ENCODE results near the gene VSTM2L.
A peak's percentile ranks its signal among the peaks of the same experiment; 100 is the strongest.

Gene VSTM2L

DNA sequence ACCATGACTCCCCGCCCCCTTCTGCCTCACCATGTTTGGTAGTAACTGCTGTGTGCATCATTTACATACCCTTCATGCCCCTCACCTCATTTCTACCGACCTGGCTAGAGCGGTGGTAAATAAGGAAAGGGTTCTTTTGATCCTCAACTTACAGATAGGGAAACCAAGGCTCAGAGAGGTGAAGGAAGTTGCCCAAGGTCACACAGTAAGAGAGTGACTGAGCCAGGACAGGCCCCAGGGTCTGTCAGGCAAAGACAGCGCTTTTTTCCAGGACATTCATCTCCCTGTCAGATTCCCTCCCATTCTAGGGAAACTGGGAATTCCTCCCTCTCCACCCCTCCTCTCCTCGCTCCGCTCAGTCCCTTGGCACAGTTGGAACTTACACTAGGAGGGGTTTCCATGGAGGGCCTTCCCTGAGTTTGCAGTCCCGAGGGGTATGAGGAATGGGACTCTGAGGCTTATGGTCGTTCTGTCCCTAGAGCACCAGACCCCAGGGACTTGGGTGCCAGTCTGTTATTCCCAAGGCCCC, 2.0 kb downstream of the VSTM2L start:
- Histone ChIP-seq H3K14ac (ENCODE audit: low read length) (no peak overlapping the region), H3K27me3 (ENCODE audit: insufficient read depth, low read length) (peaks cover 7% of the 10 kb centered on the region), H3K4ac (ENCODE audit: low read depth, low read length) (no peak overlapping the region), H4K91ac (ENCODE audit: low read depth, low read length) (no peak overlapping the region), H3K79me1 (ENCODE audit: low read length) (no peaks in the 10 kb centered on the region), H2AFZ (ENCODE audit: insufficient read depth, low read length, poor library complexity) (no peak overlapping the region), H3K36me3 (ENCODE audit: control insufficient read depth in 1 of 2, insufficient read depth in 2 of 2, low read length in 2 of 2) (no peaks in the 10 kb centered on the region), H2AK5ac (ENCODE audit: low read length) (no peak overlapping the region), H4K12ac (ENCODE audit: low read depth, low read length) (no peak overlapping the region), H3K27ac (ENCODE audit: low read depth, low read length) (no peak overlapping the region), H4K8ac (ENCODE audit: low read depth, low read length) (no peak overlapping the region), H3K9ac (ENCODE audit: low read length) (no peak overlapping the region), H3K9me3 (ENCODE audit: insufficient read depth, low read depth, low read length) (no peaks in the 10 kb centered on the region), H3K79me2 (ENCODE audit: control insufficient read depth, insufficient read depth, low read length, poor library complexity) (no peaks in the 10 kb centered on the region), H3K4me2 (ENCODE audit: low read length) (no peak overlapping the region), H3K4me3 (ENCODE audit: low read depth, low read length) (no peak overlapping the region), H3K4me1 (ENCODE audit: control insufficient read depth in 1 of 2, insufficient read depth in 2 of 2, low read length in 2 of 2) (peaks cover 2 to 4% of the 10 kb centered on the region in 2 experiments), H2BK12ac (ENCODE audit: low read length) (no peak overlapping the region), H2BK5ac (ENCODE audit: low read depth, low read length, poor library complexity) (no peak overlapping the region), H2BK120ac (ENCODE audit: insufficient read depth, low read length, poor library complexity) (no peak overlapping the region), H3K18ac (ENCODE audit: low read length) (no peak overlapping the region), H3K23ac (ENCODE audit: low read length) (no peak overlapping the region)
- DNase-seq = no peak
- WGBS (ENCODE audit: extremely low coverage, insufficient coverage, insufficient read length) = no CpG with 5 or more reads among the region's 8 CpGs

DNA sequence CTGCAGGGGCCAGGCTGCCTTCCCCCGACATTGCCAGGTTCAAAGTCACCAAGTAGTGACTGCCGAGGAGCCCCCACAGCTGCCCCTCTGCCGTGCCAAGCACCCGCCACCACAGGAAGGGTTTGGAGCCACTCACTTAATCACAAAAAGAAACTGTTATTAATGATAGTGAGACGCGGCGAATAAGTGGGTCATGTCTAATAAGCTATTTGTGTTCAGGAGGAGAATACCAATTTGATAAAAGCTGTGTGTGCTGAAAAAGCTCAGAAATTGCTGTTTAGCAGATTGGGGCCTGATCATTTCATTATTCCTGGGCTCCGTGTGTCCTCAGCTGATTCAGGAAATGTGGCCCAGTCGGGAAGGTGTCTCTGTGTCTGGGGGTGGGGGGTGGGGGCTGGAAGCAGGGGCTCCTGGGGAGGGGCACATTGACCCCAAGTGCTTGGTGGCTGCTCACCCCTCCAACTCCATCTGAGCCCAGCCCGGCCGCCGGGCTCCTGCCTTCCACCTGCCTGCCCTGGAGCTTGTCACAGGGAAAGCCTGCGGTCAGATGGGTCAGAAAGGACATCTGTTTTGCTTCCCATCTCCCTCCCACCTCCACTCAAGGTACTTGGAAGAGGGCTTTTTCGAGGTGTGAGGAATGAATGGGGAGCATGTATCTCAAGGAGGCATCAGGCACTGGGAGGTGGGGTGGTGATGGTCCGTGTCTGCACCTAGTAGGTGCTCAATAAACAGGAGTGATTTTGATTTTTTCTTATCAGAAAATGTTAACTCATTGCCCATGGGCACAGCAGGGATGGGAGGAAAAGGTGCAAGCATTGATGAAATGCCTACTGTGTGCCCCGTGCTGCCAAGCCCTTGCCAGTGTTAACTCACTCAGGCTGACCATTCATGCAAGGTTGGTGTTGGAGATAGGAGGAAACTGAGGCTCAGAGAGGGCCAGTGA, 3.0 kb downstream of the VSTM2L start:
- no peaks in the 10 kb centered on the region for H3K36me3 ChIP-seq (ENCODE audit: control insufficient read depth in 1 of 2, insufficient read depth in 2 of 2, low read length in 2 of 2)
- no peak overlapping the region for H3K18ac ChIP-seq (ENCODE audit: low read length)
- WGBS (ENCODE audit: extremely low coverage, insufficient coverage, insufficient read length) = no CpG with 5 or more reads among the region's 16 CpGs
- no peak overlapping the region for H2AFZ ChIP-seq (ENCODE audit: insufficient read depth, low read length, poor library complexity)
- no peaks in the 10 kb centered on the region for H3K9me3 ChIP-seq (ENCODE audit: insufficient read depth, low read depth, low read length)
- H3K27me3 ChIP-seq (ENCODE audit: insufficient read depth, low read length) = peaks cover 7% of the 10 kb centered on the region
- no peak overlapping the region for H3K14ac ChIP-seq (ENCODE audit: low read length)
- H4K12ac ChIP-seq (ENCODE audit: low read depth, low read length) = no peak overlapping the region
- H3K4ac ChIP-seq (ENCODE audit: low read depth, low read length) = no peak overlapping the region
- H3K4me2 ChIP-seq (ENCODE audit: low read length) = no peak overlapping the region
- no peak overlapping the region for H2AK5ac ChIP-seq (ENCODE audit: low read length)
- H3K23ac ChIP-seq (ENCODE audit: low read length) = no peak overlapping the region
- no peak overlapping the region for H2BK120ac ChIP-seq (ENCODE audit: insufficient read depth, low read length, poor library complexity)
- no peak overlapping the region for H3K27ac ChIP-seq (ENCODE audit: low read depth, low read length)
- H4K8ac ChIP-seq (ENCODE audit: low read depth, low read length) = no peak overlapping the region
- H3K79me2 ChIP-seq (ENCODE audit: control insufficient read depth, insufficient read depth, low read length, poor library complexity) = no peaks in the 10 kb centered on the region
- H2BK12ac ChIP-seq (ENCODE audit: low read length) = no peak overlapping the region
- peaks cover 2 to 4% of the 10 kb centered on the region in 2 experiments for H3K4me1 ChIP-seq (ENCODE audit: control insufficient read depth in 1 of 2, insufficient read depth in 2 of 2, low read length in 2 of 2)
- no peak overlapping the region for H3K4me3 ChIP-seq (ENCODE audit: low read depth, low read length)
- H4K91ac ChIP-seq (ENCODE audit: low read depth, low read length) = no peak overlapping the region
- H2BK5ac ChIP-seq (ENCODE audit: low read depth, low read length, poor library complexity) = no peak overlapping the region
- no peak overlapping the region for H3K9ac ChIP-seq (ENCODE audit: low read length)
- H3K79me1 ChIP-seq (ENCODE audit: low read length) = no peaks in the 10 kb centered on the region
- DNase-seq = no peak

DNA sequence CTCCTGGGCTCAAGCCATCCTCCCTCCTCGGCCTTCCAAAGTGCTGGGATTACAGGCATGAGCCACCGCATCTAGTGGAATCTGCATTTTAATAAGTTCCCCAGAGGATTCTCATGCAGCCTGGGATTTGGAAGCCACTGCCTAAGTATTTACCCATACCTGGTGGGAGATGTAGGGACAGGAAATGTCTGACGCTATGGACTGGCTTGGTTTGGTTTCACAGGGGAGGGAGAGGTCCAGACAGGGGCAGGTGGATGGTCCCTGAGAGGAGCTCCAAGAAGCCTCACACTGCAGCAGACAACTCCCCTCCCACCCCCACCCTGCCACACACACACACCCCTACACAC, 4.4 kb downstream of the VSTM2L start:
- Histone ChIP-seq H3K27me3 (ENCODE audit: insufficient read depth, low read length) (peaks cover 7% of the 10 kb centered on the region), H3K18ac (ENCODE audit: low read length) (no peak overlapping the region), H3K4me3 (ENCODE audit: low read depth, low read length) (no peak overlapping the region), H3K14ac (ENCODE audit: low read length) (no peak overlapping the region), H4K91ac (ENCODE audit: low read depth, low read length) (no peak overlapping the region), H3K9me3 (ENCODE audit: insufficient read depth, low read depth, low read length) (no peaks in the 10 kb centered on the region), H2BK12ac (ENCODE audit: low read length) (no peak overlapping the region), H3K36me3 (ENCODE audit: control insufficient read depth in 1 of 2, insufficient read depth in 2 of 2, low read length in 2 of 2) (no peaks in the 10 kb centered on the region), H3K23ac (ENCODE audit: low read length) (no peak overlapping the region), H3K79me2 (ENCODE audit: control insufficient read depth, insufficient read depth, low read length, poor library complexity) (no peaks in the 10 kb centered on the region), H2BK5ac (ENCODE audit: low read depth, low read length, poor library complexity) (no peak overlapping the region), H3K27ac (ENCODE audit: low read depth, low read length) (no peak overlapping the region), H3K79me1 (ENCODE audit: low read length) (no peaks in the 10 kb centered on the region), H3K4me1 (ENCODE audit: control insufficient read depth in 1 of 2, insufficient read depth in 2 of 2, low read length in 2 of 2) (peaks cover 2% of the 10 kb centered on the region in 2 experiments), H4K12ac (ENCODE audit: low read depth, low read length) (no peak overlapping the region), H2AFZ (ENCODE audit: insufficient read depth, low read length, poor library complexity) (no peak overlapping the region), H3K4ac (ENCODE audit: low read depth, low read length) (no peak overlapping the region), H3K4me2 (ENCODE audit: low read length) (no peak overlapping the region), H2AK5ac (ENCODE audit: low read length) (no peak overlapping the region), H4K8ac (ENCODE audit: low read depth, low read length) (no peak overlapping the region), H2BK120ac (ENCODE audit: insufficient read depth, low read length, poor library complexity) (no peak overlapping the region), H3K9ac (ENCODE audit: low read length) (no peak overlapping the region)
- WGBS (ENCODE audit: extremely low coverage, insufficient coverage, insufficient read length) = no CpG with 5 or more reads among the region's 3 CpGs
- peak in 1 of 2 donors; percentile 30 for DNase-seq

DNA sequence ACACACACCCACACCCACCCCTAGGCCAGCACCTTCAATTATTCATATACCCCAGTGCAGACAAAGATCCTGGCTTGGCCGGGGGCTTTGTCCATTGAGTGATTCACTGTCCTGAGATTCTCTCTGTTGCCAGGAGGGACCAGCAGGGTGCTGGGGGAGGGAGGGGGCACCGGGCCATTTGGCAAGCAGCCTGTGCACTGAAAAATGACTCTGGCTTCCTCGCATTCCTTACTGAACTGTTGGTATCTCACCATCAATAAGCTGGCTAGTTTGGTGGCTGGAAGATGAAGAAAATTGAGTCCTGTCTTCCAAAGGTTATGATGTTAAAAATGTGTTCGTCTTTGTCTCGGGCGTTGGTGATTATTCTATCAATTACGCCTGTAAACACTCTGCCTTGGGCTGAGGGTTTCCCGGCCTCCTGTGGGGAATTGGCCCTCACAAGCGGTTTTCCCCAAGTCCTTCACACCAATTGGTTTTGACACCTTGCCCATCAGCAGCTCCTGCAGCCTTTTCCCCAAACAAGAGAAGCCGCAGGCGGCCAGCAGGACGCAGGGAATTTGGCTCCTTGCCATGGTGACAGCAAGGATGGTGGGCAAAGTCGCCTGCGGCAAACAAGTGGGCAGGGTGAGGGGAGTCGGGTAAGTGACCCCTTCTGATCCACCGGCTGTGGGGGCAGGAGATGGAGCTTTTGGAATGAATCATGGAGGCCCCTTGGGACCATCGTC, 4.9 kb downstream of the VSTM2L start:
- Histone ChIP-seq H3K27ac (ENCODE audit: low read depth, low read length) (no peak overlapping the region), H2AFZ (ENCODE audit: insufficient read depth, low read length, poor library complexity) (no peak overlapping the region), H4K91ac (ENCODE audit: low read depth, low read length) (no peak overlapping the region), H4K8ac (ENCODE audit: low read depth, low read length) (no peak overlapping the region), H4K12ac (ENCODE audit: low read depth, low read length) (no peak overlapping the region), H3K4ac (ENCODE audit: low read depth, low read length) (no peak overlapping the region), H3K4me3 (ENCODE audit: low read depth, low read length) (no peak overlapping the region), H3K79me2 (ENCODE audit: control insufficient read depth, insufficient read depth, low read length, poor library complexity) (no peaks in the 10 kb centered on the region), H3K9ac (ENCODE audit: low read length) (no peak overlapping the region), H3K79me1 (ENCODE audit: low read length) (no peaks in the 10 kb centered on the region), H3K18ac (ENCODE audit: low read length) (no peak overlapping the region), H3K4me1 (ENCODE audit: control insufficient read depth in 1 of 2, insufficient read depth in 2 of 2, low read length in 2 of 2) (no peaks in the 10 kb centered on the region), H2AK5ac (ENCODE audit: low read length) (no peak overlapping the region), H2BK120ac (ENCODE audit: insufficient read depth, low read length, poor library complexity) (no peak overlapping the region), H2BK12ac (ENCODE audit: low read length) (no peak overlapping the region), H2BK5ac (ENCODE audit: low read depth, low read length, poor library complexity) (no peak overlapping the region), H3K4me2 (ENCODE audit: low read length) (no peak overlapping the region), H3K36me3 (ENCODE audit: control insufficient read depth in 1 of 2, insufficient read depth in 2 of 2, low read length in 2 of 2) (no peaks in the 10 kb centered on the region), H3K9me3 (ENCODE audit: insufficient read depth, low read depth, low read length) (no peaks in the 10 kb centered on the region), H3K27me3 (ENCODE audit: insufficient read depth, low read length) (peaks cover 7% of the 10 kb centered on the region), H3K23ac (ENCODE audit: low read length) (no peak overlapping the region), H3K14ac (ENCODE audit: low read length) (no peak overlapping the region)
- WGBS (ENCODE audit: extremely low coverage, insufficient coverage, insufficient read length) = no CpG with 5 or more reads among the region's 17 CpGs
- peak; percentile 87 to 89 for DNase-seq
